GM12874 (cell line): ENCODE measurements around the gene COL24A1.

Experiments
- CTCF ChIP-seq: IDR thresholded peaks from 2 replicates; pipeline ENCODE4 v1.5.1; 2011; ENCODE audit warnings: low read depth, mild to moderate bottlenecking, control low read depth, low read length, moderate library complexity; ENCODE audit not compliant: insufficient read depth

Gene COL24A1

GRCh38 chr1:86156566-86157455, at the start of gene COL24A1:
COL24A1 (minus strand) TSS chr1:86156772; CDS start chr1:86156396, 376 bp downstream.
- no peak for TF ChIP-seq CTCF

GRCh38 chr1:86205741-86206140, 49.2 kb upstream of the COL24A1 start:
- no peak for TF ChIP-seq CTCF

GRCh38 chr1:86202552-86203340, 46.2 kb upstream of the COL24A1 start:
- no peak for TF ChIP-seq CTCF

GRCh38 chr1:86201311-86201710, 44.7 kb upstream of the COL24A1 start:
- no peak for TF ChIP-seq CTCF

- TF ChIP-seq CTCF: no peak
These were observed 44.3 kb upstream of the COL24A1 start for GRCh38 chr1:86200901-86201300.

GRCh38 chr1:86197206-86197855, 40.8 kb upstream of the COL24A1 start:
- no peak for TF ChIP-seq CTCF

- TF ChIP-seq CTCF: no peak
These were observed 38.7 kb upstream of the COL24A1 start for GRCh38 chr1:86195281-86195680.
